RWPE2 (cell line): ENCODE results near the gene PMEPA1.

ENCODE experiments used
- ATAC-seq: fragments of 200-7000 bp; cut with Tn5 transposase; 3 replicates; pipeline ENCODE4 v1.9.1; 2021; ENCODE audit warnings: low read depth
- DNase-seq: peaks from one replicate; pipeline ENCODE4 v3.0.0-alpha.2; 2020; ENCODE audit warnings: low spot score
- H3K27ac ChIP-seq: fragments of 450-650 bp; 2 replicates; pipeline ENCODE4 v1.5.1; 2017; ENCODE audit warnings: mild to moderate bottlenecking; ENCODE audit not compliant: poor library complexity, severe bottlenecking
- H3K27me3 ChIP-seq: fragments of 250-450 bp; sonication (Bioruptor Pico); 2 replicates; pipeline ENCODE4 v1.5.1; 2021; ENCODE audit warnings: mild to moderate bottlenecking, moderate library complexity; ENCODE audit not compliant: insufficient read depth, poor library complexity, severe bottlenecking
- H3K36me3 ChIP-seq: fragments of 250-450 bp; sonication (Bioruptor Pico); 2 replicates; pipeline ENCODE4 v1.5.1; 2020; ENCODE audit warnings: low read depth, mild to moderate bottlenecking, moderate library complexity
- H3K4me1 ChIP-seq: fragments of 250-450 bp; sonication (Bioruptor Pico); 2 replicates; pipeline ENCODE4 v1.5.1; 2021; ENCODE audit warnings: mild to moderate bottlenecking, moderate library complexity; ENCODE audit not compliant: insufficient read depth, poor library complexity, severe bottlenecking
- H3K4me3 ChIP-seq: fragments of 250-450 bp; sonication (Bioruptor Pico); 2 replicates; pipeline ENCODE4 v1.5.1; 2021; ENCODE audit warnings: mild to moderate bottlenecking, moderate library complexity; ENCODE audit not compliant: severe bottlenecking
- H3K9me3 ChIP-seq: fragments of 250-450 bp; sonication (Bioruptor Pico); 2 replicates; pipeline ENCODE4 v1.5.1; 2021; ENCODE audit warnings: mild to moderate bottlenecking, moderate library complexity; ENCODE audit not compliant: severe bottlenecking
- TF ChIP-seq, protein P1 (sequence below): fragments of 450-650 bp; IDR thresholded peaks from one replicate; pipeline ENCODE4 v1.5.1; 2017; ENCODE audit warnings: mild to moderate bottlenecking, moderate library complexity; ENCODE audit not compliant: poor library complexity, severe bottlenecking

PMEPA1 gene

GRCh38 chr20:57663681-57664451 lies 45.9 kb downstream of the PMEPA1 start:
- Histone ChIP-seq H3K27me3 (no peaks in the 10 kb centered on the region), H3K36me3 (peaks cover 79% of the 10 kb centered on the region), H3K9me3 (no peaks in the 10 kb centered on the region), H3K27ac (peak overlapping the region; percentile 28), H3K4me3 (no peak overlapping the region), H3K4me1 (peaks cover 4% of the 10 kb centered on the region)
- peak; percentile 86 for DNase-seq
- TF ChIP-seq, protein P1, sequence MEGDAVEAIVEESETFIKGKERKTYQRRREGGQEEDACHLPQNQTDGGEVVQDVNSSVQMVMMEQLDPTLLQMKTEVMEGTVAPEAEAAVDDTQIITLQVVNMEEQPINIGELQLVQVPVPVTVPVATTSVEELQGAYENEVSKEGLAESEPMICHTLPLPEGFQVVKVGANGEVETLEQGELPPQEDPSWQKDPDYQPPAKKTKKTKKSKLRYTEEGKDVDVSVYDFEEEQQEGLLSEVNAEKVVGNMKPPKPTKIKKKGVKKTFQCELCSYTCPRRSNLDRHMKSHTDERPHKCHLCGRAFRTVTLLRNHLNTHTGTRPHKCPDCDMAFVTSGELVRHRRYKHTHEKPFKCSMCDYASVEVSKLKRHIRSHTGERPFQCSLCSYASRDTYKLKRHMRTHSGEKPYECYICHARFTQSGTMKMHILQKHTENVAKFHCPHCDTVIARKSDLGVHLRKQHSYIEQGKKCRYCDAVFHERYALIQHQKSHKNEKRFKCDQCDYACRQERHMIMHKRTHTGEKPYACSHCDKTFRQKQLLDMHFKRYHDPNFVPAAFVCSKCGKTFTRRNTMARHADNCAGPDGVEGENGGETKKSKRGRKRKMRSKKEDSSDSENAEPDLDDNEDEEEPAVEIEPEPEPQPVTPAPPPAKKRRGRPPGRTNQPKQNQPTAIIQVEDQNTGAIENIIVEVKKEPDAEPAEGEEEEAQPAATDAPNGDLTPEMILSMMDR = no peak
- 0 out of 3 replicates have a peak, but pooled peaks have one; percentile 0 for ATAC-seq

GRCh38 chr20:57663241-57663640 lies 46.6 kb downstream of the PMEPA1 start:
- no peak overlapping the region for H3K4me3 ChIP-seq
- no peak; the same call in 2 of the 3 replicates for ATAC-seq
- peak; percentile 84 for DNase-seq
- peaks cover 11% of the 10 kb centered on the region for H3K4me1 ChIP-seq
- H3K27ac ChIP-seq = peak overlapping the region; percentile 28
- H3K9me3 ChIP-seq = no peaks in the 10 kb centered on the region
- TF ChIP-seq, protein P1 = no peak
- H3K27me3 ChIP-seq = no peaks in the 10 kb centered on the region
- H3K36me3 ChIP-seq = peaks cover 79% of the 10 kb centered on the region

DNA sequence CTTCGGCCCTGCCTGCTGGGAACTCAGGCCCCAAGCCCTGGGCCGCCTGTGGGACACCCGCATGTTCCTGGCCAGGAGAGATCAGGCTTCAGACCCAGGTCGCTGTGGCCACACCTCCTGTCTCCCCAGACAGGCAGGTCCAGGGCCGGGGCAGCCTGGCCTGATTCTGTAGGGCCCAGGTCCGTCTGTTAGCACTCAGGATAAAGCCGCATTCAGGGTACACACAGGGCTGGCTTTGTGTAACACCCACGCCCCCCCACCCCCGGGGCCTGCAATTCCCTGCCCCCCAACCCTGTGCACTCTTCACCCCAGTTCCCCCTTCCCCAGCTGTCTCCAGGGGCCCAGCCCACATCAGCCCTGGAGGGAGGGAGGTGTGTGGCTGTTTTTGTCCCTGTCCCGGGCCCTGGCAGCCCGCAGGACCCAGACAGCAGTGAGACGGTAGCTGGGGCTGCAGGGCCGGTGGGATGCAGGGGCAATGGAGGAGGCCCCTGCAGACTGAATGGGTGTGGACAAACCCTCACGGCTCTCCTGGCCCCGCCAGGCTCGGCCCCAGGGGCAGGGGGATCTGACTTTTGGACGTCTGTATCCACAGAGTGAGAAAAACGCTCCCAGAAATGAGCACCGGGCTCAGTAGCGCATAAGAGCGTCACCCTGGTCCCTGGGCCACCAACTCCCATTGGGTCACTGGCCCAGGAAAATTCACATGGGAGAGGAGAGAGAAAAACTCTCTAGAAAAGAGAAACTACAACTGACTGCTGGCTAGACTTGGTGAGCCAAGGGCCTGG lies 47.2 kb downstream of the PMEPA1 start:
- H3K4me3 ChIP-seq = no peak overlapping the region
- peaks cover 17% of the 10 kb centered on the region for H3K4me1 ChIP-seq
- DNase-seq (peak; percentile 81), ATAC-seq (no peak)
- peaks cover 79% of the 10 kb centered on the region for H3K36me3 ChIP-seq
- TF ChIP-seq, protein P1 = no peak
- H3K27me3 ChIP-seq = no peaks in the 10 kb centered on the region
- peak overlapping the region; percentile 28 for H3K27ac ChIP-seq
- no peaks in the 10 kb centered on the region for H3K9me3 ChIP-seq

DNA sequence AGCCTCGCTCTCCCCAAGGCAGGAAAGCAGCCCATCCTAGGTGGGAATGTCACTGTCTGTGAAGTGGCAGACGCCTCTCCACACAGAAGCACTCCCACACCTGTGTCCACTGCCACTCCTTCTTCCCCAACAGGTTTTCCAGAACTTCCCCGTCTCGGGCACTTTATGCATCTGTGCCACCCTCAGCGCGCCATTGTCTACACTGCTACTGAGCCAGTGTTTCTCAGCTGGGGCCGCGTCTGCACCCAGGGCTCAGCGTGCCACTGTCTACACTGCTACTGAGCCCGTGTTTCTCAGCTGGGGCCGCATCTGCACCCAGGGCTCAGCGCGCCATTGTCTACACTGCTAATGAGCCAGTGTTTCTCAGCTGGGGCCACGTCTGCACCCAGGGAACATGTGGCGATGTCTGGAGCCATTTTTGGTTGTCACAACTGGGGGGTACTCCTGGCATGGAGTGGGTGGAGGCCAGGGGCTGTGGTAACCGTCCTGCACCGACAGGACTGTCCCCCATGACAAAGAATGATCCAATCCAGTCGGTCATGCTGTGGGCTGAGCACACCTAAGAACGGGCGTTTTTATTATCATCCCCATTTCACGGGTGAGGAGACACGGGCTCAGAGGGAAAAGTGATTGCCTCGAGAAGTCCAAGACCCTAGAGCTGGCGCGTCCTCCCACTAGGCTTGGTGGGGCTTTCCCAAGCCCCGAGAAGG lies 47.9 kb downstream of the PMEPA1 start:
- Histone ChIP-seq H3K36me3 (peaks cover 79% of the 10 kb centered on the region), H3K9me3 (no peaks in the 10 kb centered on the region), H3K27ac (peak overlapping the region; percentile 28), H3K4me3 (no peak overlapping the region), H3K4me1 (peaks cover 20% of the 10 kb centered on the region), H3K27me3 (no peaks in the 10 kb centered on the region)
- DNase-seq (peak; percentile 69), ATAC-seq (no peak)
- TF ChIP-seq, protein P1 = no peak
